ENCODE data around the gene SEMA4A.

Gene SEMA4A

GRCh38 chr1:156148216-156148615 lies 5.2 kb upstream of the SEMA4A start:
- no peaks in the 10 kb centered on the region for H4K20me1 ChIP-seq (ENCODE audit: insufficient read depth)
- no peak overlapping the region for H3K4me2 ChIP-seq
- H3K4me3 ChIP-seq (IDR thresholded peaks at IDR 0.05; ENCODE audit: insufficient read depth, low read depth, low read length) = no peak overlapping the region
- H3K79me2 ChIP-seq (ENCODE audit: insufficient read depth, low read depth) = no peaks in the 10 kb centered on the region
- H3K36me3 ChIP-seq (ENCODE audit: insufficient read depth) = no peaks in the 10 kb centered on the region
- H3K27ac ChIP-seq = no peak overlapping the region
- H3K9ac ChIP-seq = no peak overlapping the region
- peaks cover 36% of the 10 kb centered on the region for H3K4me1 ChIP-seq (ENCODE audit: low read depth, poor library complexity, severe bottlenecking)
- H3K27me3 ChIP-seq (ENCODE audit: insufficient read depth, low read depth) = peaks cover 10% of the 10 kb centered on the region; the same call in 1 of the 2 replicates
- no peak; the same call in 1 of the 2 replicates for TF ChIP-seq CTCF (conservative IDR thresholded peaks at IDR 0.05; ENCODE audit: low read depth, low read length)
- H2AFZ ChIP-seq (ENCODE audit: low read depth) = no peak overlapping the region

- no peak overlapping the region for H3K9ac ChIP-seq
- H3K4me1 ChIP-seq (ENCODE audit: low read depth, poor library complexity, severe bottlenecking) = peaks cover 32% of the 10 kb centered on the region
- peaks cover 10% of the 10 kb centered on the region; the same call in 1 of the 2 replicates for H3K27me3 ChIP-seq (ENCODE audit: insufficient read depth, low read depth)
- H3K4me2 ChIP-seq = no peak overlapping the region
- H2AFZ ChIP-seq (ENCODE audit: low read depth) = no peak overlapping the region
- H3K79me2 ChIP-seq (ENCODE audit: insufficient read depth, low read depth) = no peaks in the 10 kb centered on the region
- H3K27ac ChIP-seq = no peak overlapping the region
- no peaks in the 10 kb centered on the region for H4K20me1 ChIP-seq (ENCODE audit: insufficient read depth)
- H3K4me3 ChIP-seq (IDR thresholded peaks at IDR 0.05; ENCODE audit: insufficient read depth, low read depth, low read length) = no peak overlapping the region
- no peaks in the 10 kb centered on the region for H3K36me3 ChIP-seq (ENCODE audit: insufficient read depth)
- TF ChIP-seq CTCF (conservative IDR thresholded peaks at IDR 0.05; ENCODE audit: low read depth, low read length) = no peak
Measured at GRCh38 chr1:156149374-156150332, 3.7 kb upstream of the SEMA4A start.

GRCh38 chr1:156150333-156151011 lies 2.9 kb upstream of the SEMA4A start:
- no peak overlapping the region for H2AFZ ChIP-seq (ENCODE audit: low read depth)
- no peak overlapping the region for H3K9ac ChIP-seq
- H3K4me1 ChIP-seq (ENCODE audit: low read depth, poor library complexity, severe bottlenecking) = peaks cover 23% of the 10 kb centered on the region
- no peaks in the 10 kb centered on the region for H3K79me2 ChIP-seq (ENCODE audit: insufficient read depth, low read depth)
- no peaks in the 10 kb centered on the region for H4K20me1 ChIP-seq (ENCODE audit: insufficient read depth)
- no peak overlapping the region for H3K27ac ChIP-seq
- H3K36me3 ChIP-seq (ENCODE audit: insufficient read depth) = no peaks in the 10 kb centered on the region
- no peak overlapping the region for H3K4me3 ChIP-seq (IDR thresholded peaks at IDR 0.05; ENCODE audit: insufficient read depth, low read depth, low read length)
- no peak overlapping the region for H3K4me2 ChIP-seq
- H3K27me3 ChIP-seq (ENCODE audit: insufficient read depth, low read depth) = peaks cover 10% of the 10 kb centered on the region; the same call in 1 of the 2 replicates
- no peak for TF ChIP-seq CTCF (conservative IDR thresholded peaks at IDR 0.05; ENCODE audit: low read depth, low read length)

GRCh38 chr1:156151093-156151688 lies 2.2 kb upstream of the SEMA4A start:
- H2AFZ ChIP-seq (ENCODE audit: low read depth) = no peak overlapping the region
- H3K36me3 ChIP-seq (ENCODE audit: insufficient read depth) = no peaks in the 10 kb centered on the region
- H3K9ac ChIP-seq = no peak overlapping the region
- no peaks in the 10 kb centered on the region for H4K20me1 ChIP-seq (ENCODE audit: insufficient read depth)
- peaks cover 10% of the 10 kb centered on the region; the same call in 1 of the 2 replicates for H3K27me3 ChIP-seq (ENCODE audit: insufficient read depth, low read depth)
- no peaks in the 10 kb centered on the region for H3K79me2 ChIP-seq (ENCODE audit: insufficient read depth, low read depth)
- H3K4me2 ChIP-seq = no peak overlapping the region
- no peak overlapping the region for H3K4me3 ChIP-seq (IDR thresholded peaks at IDR 0.05; ENCODE audit: insufficient read depth, low read depth, low read length)
- H3K4me1 ChIP-seq (ENCODE audit: low read depth, poor library complexity, severe bottlenecking) = peaks cover 16% of the 10 kb centered on the region
- H3K27ac ChIP-seq = no peak overlapping the region
- TF ChIP-seq CTCF (conservative IDR thresholded peaks at IDR 0.05; ENCODE audit: low read depth, low read length) = no peak
